GM18858 (cell line): Measurements from ENCODE around the gene PDIA3.
"Not testable (repeated sequence)": the region's sequence is repeated elsewhere in the genome, so short reads cannot be mapped to it uniquely, and the experiment has no call there.

Source experiments
- ATAC-seq: cut with Tn5 transposase; IDR thresholded peaks from one replicate; pipeline ENCODE4 v1.9.1; 2021; ENCODE audit not compliant: unreplicated experiment

Gene PDIA3

DNA sequence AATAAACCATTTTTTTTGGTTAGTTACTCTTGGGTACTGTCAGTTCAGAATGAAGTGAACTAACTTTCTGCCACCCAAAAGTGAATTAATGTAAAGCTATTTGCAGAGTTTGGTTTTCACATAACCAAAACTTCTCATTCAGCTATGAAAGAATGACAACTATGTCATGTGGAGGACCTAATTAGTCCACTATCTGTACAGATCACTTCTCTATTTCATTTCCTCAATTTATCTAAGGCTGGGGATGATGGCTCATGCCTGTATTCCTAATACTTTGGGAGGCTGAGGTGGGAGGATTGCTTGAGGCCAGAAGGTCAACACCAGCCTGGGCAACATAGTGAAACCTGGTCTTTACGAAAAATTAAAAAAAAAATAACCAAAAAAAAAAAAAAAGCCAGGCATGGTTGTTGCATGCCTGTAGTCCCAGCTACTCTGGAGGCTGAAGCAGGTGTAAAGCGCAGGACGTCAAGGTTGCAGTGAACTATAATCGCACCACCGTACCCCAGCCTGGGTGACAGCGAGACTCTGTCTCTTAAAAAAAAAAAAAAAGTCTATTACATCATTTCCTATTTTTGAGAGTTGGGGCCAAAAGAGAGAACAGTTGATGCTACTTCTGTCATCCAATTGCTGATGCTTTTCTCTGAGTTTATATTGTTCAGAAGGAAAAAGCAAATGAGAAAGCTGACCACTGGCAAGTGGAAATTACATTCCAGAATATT is 62.9 kb downstream of the PDIA3 start:
- peak; percentile 56 for ATAC-seq

DNA sequence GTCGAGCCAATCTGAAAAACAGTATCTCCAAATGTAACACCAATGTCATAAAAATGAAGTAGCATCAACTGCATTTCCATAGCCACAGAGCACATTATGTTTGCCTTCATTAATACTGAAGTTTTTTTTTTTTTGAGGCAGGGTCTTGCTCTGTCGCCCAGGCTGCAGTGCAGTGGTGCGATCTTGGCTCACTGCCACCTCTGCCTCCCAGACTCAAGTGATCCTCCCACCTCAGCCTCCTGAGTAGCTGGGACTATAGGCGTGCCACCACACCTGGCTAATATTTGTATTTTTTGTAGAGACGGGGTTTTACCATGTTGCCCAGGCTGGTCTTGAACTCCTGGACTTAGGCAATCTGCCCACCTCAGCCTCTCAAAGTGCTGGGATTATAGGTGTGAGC is 68.8 kb downstream of the PDIA3 start:
- ATAC-seq, result not testable (repeated sequence)

DNA sequence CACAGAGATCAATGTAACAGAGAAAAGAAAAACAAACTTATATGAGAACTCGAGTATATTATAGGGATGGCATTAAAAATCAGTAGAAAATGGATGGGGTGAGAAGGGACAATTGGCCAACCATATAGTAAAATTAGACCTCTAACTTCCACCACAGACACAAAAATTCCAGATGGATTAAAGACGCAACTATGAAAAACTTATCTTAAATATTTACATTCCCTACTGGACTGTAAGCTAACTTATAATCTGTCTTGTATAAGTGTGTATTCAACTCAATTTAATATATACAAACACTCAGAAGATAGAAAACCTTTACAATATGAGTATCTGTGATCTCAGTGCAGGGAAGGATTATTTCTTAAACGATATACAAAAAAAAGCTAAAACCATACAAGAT is 75.3 kb downstream of the PDIA3 start:
- no peak for ATAC-seq
